GM12878 (cell line): Measurements from ENCODE around the gene NUDT6.

ENCODE experiments used
- FOXM1 ChIP-seq: IDR thresholded peaks from 2 replicates; pipeline ENCODE4 v1.6.1; 2012; ENCODE audit warnings: low read depth, mild to moderate bottlenecking, inconsistent platforms, low read length, moderate library complexity
- JUNB ChIP-seq: IDR thresholded peaks from 2 replicates; pipeline ENCODE4 v1.6.1; 2016; ENCODE audit warnings: antibody characterized with exemption, mild to moderate bottlenecking
- MYC ChIP-seq: IDR thresholded peaks from 2 replicates; pipeline ENCODE4 v1.6.1; 2011; ENCODE audit warnings: mild to moderate bottlenecking, low read length, moderate library complexity, inconsistent platforms; ENCODE audit not compliant: insufficient read depth, insufficient replicate concordance, insufficient read length, severe bottlenecking
- POLR2A ChIP-seq: IDR thresholded peaks from 2 replicates; pipeline ENCODE4 v1.6.1; 2011; ENCODE audit warnings: low read depth, mild to moderate bottlenecking, low read length
- POLR2AphosphoS2 ChIP-seq: IDR thresholded peaks from 2 replicates; pipeline ENCODE4 v1.6.1; 2011; ENCODE audit warnings: low read depth, mild to moderate bottlenecking, low read length, improper control_type of control experiment, moderate library complexity
- RB1 ChIP-seq: fragments of 450-650 bp; formaldehyde crosslinking; IDR thresholded peaks from 2 replicates; pipeline ENCODE4 v1.6.1; 2017; ENCODE audit warnings: mild to moderate bottlenecking, borderline replicate concordance
- SIN3A ChIP-seq: IDR thresholded peaks from 2 replicates; pipeline ENCODE4 v1.6.1; 2012; ENCODE audit warnings: low read depth, low read length, improper control_type of control experiment
- SMC3 ChIP-seq: IDR thresholded peaks from 2 replicates; pipeline ENCODE4 v1.6.1; 2011; ENCODE audit warnings: low read length, improper control_type of control experiment, borderline replicate concordance
- TCF3 ChIP-seq: IDR thresholded peaks from 2 replicates; pipeline ENCODE4 v1.6.1; 2012; ENCODE audit warnings: low read depth, mild to moderate bottlenecking, low read length, borderline replicate concordance; ENCODE audit not compliant: insufficient read depth
- ZNF274 ChIP-seq: IDR thresholded peaks from one replicate; pipeline ENCODE4 v1.8.0; 2011; ENCODE audit not compliant: insufficient read length, insufficient read depth
- TF ChIP-seq, protein P1 (sequence below), 3 experiments: IDR thresholded peaks in 2 of 3; conservative IDR thresholded peaks in 1 of 3; 2 replicates each; pipeline ENCODE4 v1.5.1; 2011; ENCODE audit warnings: low read depth in 3 of 3, low read length in 3 of 3, mild to moderate bottlenecking in 3 of 3, control low read depth in 2 of 3, moderate library complexity in 2 of 3, inconsistent platforms in 1 of 3, mixed read lengths in 1 of 3; ENCODE audit not compliant: control insufficient read depth in 2 of 3, insufficient read depth in 1 of 3; ENCODE audit errors: extremely low read depth in 1 of 3
- TF ChIP-seq, protein P2 (sequence below): IDR thresholded peaks from 2 replicates; pipeline ENCODE4 v1.6.1; 2011; ENCODE audit warnings: mild to moderate bottlenecking, low read depth, low read length, moderate library complexity; ENCODE audit not compliant: insufficient replicate concordance
- TF ChIP-seq, protein P3 (sequence below): fragments of 450-650 bp; IDR thresholded peaks from 2 replicates; pipeline ENCODE4 v1.6.1; 2017; ENCODE audit warnings: mild to moderate bottlenecking, moderate library complexity

DNA sequence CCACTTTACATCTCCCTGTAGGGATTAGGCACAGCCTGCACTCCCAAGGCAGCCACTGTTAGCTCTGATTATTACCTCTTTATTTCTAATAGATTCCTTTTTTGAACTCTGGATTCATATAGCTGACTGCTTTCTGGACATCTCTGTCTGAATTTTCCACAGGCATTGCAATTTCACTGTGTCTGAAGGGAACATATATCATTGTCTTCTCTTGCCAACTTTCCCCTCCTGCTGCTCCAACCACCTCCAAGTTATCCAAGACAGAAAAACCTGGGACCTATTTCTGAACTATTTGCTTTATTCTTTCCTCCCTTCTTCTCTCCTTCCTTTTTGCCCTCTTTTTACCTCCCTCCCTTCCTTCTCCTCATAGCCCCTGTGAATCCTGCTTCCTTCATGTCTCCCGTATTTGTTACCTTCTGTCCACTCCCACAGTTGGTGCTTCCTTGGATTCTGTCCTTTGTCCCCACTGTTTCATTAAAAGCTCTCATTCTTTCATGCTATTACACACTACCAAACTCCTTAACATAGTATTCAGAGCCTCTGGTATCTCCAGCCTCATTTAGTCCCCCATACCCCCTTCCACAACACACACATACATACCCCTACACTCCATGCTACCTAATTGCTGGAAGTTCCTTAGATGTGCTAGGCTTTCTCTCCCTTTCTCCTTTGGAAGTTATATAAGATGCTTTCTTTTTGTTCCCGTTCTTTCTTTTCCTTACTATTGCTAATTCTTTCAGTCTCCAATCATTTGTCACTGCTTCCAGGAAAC, 61.0 kb downstream of the NUDT6 start:
- TF ChIP-seq SMC3, result no peak
- TF ChIP-seq, protein P1, sequence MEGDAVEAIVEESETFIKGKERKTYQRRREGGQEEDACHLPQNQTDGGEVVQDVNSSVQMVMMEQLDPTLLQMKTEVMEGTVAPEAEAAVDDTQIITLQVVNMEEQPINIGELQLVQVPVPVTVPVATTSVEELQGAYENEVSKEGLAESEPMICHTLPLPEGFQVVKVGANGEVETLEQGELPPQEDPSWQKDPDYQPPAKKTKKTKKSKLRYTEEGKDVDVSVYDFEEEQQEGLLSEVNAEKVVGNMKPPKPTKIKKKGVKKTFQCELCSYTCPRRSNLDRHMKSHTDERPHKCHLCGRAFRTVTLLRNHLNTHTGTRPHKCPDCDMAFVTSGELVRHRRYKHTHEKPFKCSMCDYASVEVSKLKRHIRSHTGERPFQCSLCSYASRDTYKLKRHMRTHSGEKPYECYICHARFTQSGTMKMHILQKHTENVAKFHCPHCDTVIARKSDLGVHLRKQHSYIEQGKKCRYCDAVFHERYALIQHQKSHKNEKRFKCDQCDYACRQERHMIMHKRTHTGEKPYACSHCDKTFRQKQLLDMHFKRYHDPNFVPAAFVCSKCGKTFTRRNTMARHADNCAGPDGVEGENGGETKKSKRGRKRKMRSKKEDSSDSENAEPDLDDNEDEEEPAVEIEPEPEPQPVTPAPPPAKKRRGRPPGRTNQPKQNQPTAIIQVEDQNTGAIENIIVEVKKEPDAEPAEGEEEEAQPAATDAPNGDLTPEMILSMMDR (IDR thresholded peaks at IDR 0.05 in 2 of 3, conservative IDR thresholded peaks at IDR 0.05 in 1 of 3; ENCODE audit: control insufficient read depth in 2 of 3, extremely low read depth in 1 of 3, insufficient read depth in 1 of 3, low read depth in 3 of 3, low read length in 3 of 3), result no peak
- no peak for TF ChIP-seq POLR2AphosphoS2
- TF ChIP-seq POLR2A, result no peak
- no peak for TF ChIP-seq MYC
- no peak for TF ChIP-seq SIN3A
- TF ChIP-seq, protein P2, sequence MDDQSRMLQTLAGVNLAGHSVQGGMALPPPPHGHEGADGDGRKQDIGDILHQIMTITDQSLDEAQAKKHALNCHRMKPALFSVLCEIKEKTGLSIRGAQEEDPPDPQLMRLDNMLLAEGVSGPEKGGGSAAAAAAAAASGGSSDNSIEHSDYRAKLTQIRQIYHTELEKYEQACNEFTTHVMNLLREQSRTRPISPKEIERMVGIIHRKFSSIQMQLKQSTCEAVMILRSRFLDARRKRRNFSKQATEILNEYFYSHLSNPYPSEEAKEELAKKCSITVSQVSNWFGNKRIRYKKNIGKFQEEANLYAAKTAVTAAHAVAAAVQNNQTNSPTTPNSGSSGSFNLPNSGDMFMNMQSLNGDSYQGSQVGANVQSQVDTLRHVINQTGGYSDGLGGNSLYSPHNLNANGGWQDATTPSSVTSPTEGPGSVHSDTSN, result no peak
- TF ChIP-seq JUNB, result no peak
- TF ChIP-seq, protein P3, sequence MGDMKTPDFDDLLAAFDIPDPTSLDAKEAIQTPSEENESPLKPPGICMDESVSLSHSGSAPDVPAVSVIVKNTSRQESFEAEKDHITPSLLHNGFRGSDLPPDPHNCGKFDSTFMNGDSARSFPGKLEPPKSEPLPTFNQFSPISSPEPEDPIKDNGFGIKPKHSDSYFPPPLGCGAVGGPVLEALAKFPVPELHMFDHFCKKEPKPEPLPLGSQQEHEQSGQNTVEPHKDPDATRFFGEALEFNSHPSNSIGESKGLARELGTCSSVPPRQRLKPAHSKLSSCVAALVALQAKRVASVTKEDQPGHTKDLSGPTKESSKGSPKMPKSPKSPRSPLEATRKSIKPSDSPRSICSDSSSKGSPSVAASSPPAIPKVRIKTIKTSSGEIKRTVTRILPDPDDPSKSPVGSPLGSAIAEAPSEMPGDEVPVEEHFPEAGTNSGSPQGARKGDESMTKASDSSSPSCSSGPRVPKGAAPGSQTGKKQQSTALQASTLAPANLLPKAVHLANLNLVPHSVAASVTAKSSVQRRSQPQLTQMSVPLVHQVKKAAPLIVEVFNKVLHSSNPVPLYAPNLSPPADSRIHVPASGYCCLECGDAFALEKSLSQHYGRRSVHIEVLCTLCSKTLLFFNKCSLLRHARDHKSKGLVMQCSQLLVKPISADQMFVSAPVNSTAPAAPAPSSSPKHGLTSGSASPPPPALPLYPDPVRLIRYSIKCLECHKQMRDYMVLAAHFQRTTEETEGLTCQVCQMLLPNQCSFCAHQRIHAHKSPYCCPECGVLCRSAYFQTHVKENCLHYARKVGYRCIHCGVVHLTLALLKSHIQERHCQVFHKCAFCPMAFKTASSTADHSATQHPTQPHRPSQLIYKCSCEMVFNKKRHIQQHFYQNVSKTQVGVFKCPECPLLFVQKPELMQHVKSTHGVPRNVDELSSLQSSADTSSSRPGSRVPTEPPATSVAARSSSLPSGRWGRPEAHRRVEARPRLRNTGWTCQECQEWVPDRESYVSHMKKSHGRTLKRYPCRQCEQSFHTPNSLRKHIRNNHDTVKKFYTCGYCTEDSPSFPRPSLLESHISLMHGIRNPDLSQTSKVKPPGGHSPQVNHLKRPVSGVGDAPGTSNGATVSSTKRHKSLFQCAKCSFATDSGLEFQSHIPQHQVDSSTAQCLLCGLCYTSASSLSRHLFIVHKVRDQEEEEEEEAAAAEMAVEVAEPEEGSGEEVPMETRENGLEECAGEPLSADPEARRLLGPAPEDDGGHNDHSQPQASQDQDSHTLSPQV, result no peak
- TF ChIP-seq ZNF274, result no peak
- TF ChIP-seq FOXM1, result no peak
- no peak for TF ChIP-seq TCF3
- TF ChIP-seq RB1, result no peak
